Smooth muscle cell (in vitro differentiated cells): ENCODE results near the gene MTURN. TPM values are rescaled to one million over a fixed set of nuclear protein-coding genes. Genes with fewer than 3 reads are reported as not detected.

ENCODE experiments used
- DNase-seq: peaks from one replicate; lab custom pipeline; 2025; ENCODE audit not compliant: unreplicated experiment; lab: John Stamatoyannopoulos, UW
- H2AFZ ChIP-seq: fragments of 200-600 bp; sonication (generic); 2 replicates; pipeline ENCODE4 v1.6.0; 2016; ENCODE audit warnings: antibody characterized with exemption, low read depth, mild to moderate bottlenecking
- H3F3A ChIP-seq: fragments of 200-600 bp; sonication (generic); 2 replicates; pipeline ENCODE4 v1.6.0; 2017; ENCODE audit warnings: antibody characterized with exemption, low read depth
- H3K27ac ChIP-seq: fragments of 200-600 bp; sonication (generic); 2 replicates; pipeline ENCODE4 v1.5.1; 2016; ENCODE audit warnings: low read depth, mild to moderate bottlenecking
- H3K27me3 ChIP-seq: fragments of 200-600 bp; sonication (generic); 2 replicates; pipeline ENCODE4 v1.6.1; 2016; ENCODE audit warnings: low read depth, mild to moderate bottlenecking
- H3K36me3 ChIP-seq: fragments of 200-600 bp; sonication (generic); 2 replicates; pipeline ENCODE4 v1.5.1; 2016; ENCODE audit warnings: low read depth
- H3K4me1 ChIP-seq: fragments of 200-600 bp; sonication (generic); 2 replicates; pipeline ENCODE4 v1.5.1; 2016; ENCODE audit warnings: low read depth
- H3K4me2 ChIP-seq: fragments of 200-600 bp; sonication (generic); 2 replicates; pipeline ENCODE4 v1.6.0; 2016; ENCODE audit warnings: mild to moderate bottlenecking
- H3K4me3 ChIP-seq: fragments of 200-600 bp; sonication (generic); 2 replicates; pipeline ENCODE4 v1.5.1; 2016; ENCODE audit warnings: mild to moderate bottlenecking
- H3K79me2 ChIP-seq: fragments of 200-600 bp; sonication (generic); 2 replicates; pipeline ENCODE4 v1.6.0; 2016; ENCODE audit warnings: low read depth, mild to moderate bottlenecking
- H3K9ac ChIP-seq: fragments of 200-600 bp; sonication (generic); 2 replicates; pipeline ENCODE4 v1.6.0; 2016; ENCODE audit warnings: low read depth
- H3K9me3 ChIP-seq: fragments of 200-600 bp; sonication (generic); replicated peaks from 2 replicates; pipeline ENCODE4 v1.5.1; 2016; ENCODE audit warnings: low read depth
- H4K20me1 ChIP-seq: fragments of 200-600 bp; sonication (generic); 2 replicates; pipeline ENCODE4 v1.6.0; 2016; ENCODE audit warnings: low read depth
- WGBS: methylation state at CpG from one replicate; pipeline ENCODE4 v1.1.7; 2016; ENCODE audit warnings: low lambda C conversion rate; 5-methylcytosine and 5-hydroxymethylcytosine counted together
- polyA plus RNA-seq: library from polyadenylated mRNA; unstranded; fragments of >200 nt; fragmentation: Nextera tagmentation; extraction: Ambion mirVana; gene quantifications from 2 replicates; pipeline ENCODE4 v1.2.1, GENCODE V29; 2016
- total RNA-seq: library from RNA; depleted of rRNA; stranded (reverse); fragments of >200 nt; gene quantifications from 2 replicates; pipeline ENCODE4 v1.2.3, GENCODE V29; 2014
- TF ChIP-seq, protein P1 (sequence below): fragments of 200-600 bp; sonication (generic); IDR thresholded peaks from 2 replicates; pipeline ENCODE4 v1.5.1; 2017; ENCODE audit warnings: borderline replicate concordance, mild to moderate bottlenecking, antibody characterized with exemption; ENCODE audit not compliant: insufficient read depth, poor library complexity, severe bottlenecking

MTURN gene
- total and polyA plus RNA-seq, 2 experiments from 2014 or later, result 3.1 to 3.9 TPM

DNA sequence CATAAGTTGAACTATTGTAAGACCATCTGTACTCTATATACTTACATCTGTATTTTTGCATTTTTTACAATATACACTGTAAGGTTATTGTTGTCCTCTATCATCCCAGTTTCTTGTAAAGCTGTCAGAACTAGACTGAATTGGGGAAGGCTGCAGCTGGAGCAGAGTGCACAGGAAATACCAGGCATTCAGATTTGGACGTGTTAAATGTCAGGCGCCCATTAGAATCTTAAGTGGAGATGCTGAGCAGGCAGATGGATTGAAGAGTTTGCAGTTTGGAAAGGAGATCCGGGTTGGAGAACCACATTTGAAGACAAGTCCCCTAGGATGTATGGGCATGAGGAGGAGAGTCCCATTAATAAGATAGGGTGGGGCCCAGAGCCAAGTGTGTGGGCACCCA is 40.4 kb downstream of the MTURN start:
- TF ChIP-seq, protein P1, sequence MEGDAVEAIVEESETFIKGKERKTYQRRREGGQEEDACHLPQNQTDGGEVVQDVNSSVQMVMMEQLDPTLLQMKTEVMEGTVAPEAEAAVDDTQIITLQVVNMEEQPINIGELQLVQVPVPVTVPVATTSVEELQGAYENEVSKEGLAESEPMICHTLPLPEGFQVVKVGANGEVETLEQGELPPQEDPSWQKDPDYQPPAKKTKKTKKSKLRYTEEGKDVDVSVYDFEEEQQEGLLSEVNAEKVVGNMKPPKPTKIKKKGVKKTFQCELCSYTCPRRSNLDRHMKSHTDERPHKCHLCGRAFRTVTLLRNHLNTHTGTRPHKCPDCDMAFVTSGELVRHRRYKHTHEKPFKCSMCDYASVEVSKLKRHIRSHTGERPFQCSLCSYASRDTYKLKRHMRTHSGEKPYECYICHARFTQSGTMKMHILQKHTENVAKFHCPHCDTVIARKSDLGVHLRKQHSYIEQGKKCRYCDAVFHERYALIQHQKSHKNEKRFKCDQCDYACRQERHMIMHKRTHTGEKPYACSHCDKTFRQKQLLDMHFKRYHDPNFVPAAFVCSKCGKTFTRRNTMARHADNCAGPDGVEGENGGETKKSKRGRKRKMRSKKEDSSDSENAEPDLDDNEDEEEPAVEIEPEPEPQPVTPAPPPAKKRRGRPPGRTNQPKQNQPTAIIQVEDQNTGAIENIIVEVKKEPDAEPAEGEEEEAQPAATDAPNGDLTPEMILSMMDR, result no peak
- Histone ChIP-seq H3K4me1 (no peaks in the 10 kb centered on the region), H3K36me3 (no peaks in the 10 kb centered on the region), H4K20me1 (no peaks in the 10 kb centered on the region), H3K9me3 (no peaks in the 10 kb centered on the region), H3K27ac (no peak overlapping the region), H3K79me2 (no peaks in the 10 kb centered on the region), H3K4me2 (no peak overlapping the region), H2AFZ (no peak overlapping the region), H3K27me3 (no peaks in the 10 kb centered on the region), H3K9ac (no peak overlapping the region), H3K4me3 (no peak overlapping the region), H3F3A (peaks cover 5% of the 10 kb centered on the region)
- DNase-seq, result no peak
- 14% methylated on average over 3 of the region's 3 CpGs for WGBS

DNA sequence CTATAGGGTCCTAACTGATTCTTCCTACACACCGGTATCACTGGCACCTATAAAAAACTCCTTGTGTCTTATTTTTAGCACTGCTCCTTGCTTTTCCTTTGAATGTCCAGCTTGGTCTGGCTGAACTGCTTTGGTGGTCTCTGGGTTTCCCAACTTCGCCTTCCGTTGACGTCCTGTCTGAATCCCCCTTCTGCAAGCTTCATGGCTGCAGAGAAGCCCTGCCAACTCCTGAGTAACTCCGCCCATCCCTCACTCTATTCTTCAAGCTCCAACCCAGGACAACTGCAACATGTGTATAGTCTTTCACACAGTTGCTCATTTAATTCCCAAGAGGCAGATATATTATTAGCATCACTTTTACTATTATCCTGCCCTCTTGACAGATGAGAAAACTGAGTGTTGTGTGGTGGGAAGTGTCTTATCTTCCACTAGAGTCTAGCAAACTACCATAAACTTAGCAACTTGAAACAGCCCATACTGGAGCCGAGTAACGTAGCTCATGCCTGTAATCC is 40.9 kb downstream of the MTURN start:
- no peaks in the 10 kb centered on the region for H3K36me3 ChIP-seq
- H3F3A ChIP-seq, result peaks cover 5% of the 10 kb centered on the region
- DNase-seq, result no peak
- H3K4me2 ChIP-seq, result no peak overlapping the region
- no peaks in the 10 kb centered on the region for H3K79me2 ChIP-seq
- H2AFZ ChIP-seq, result no peak overlapping the region
- no peak overlapping the region for H3K9ac ChIP-seq
- no peaks in the 10 kb centered on the region for H3K9me3 ChIP-seq
- WGBS, result 63% methylated on average over 7 of the region's 7 CpGs
- no peaks in the 10 kb centered on the region for H3K4me1 ChIP-seq
- H3K27me3 ChIP-seq, result no peaks in the 10 kb centered on the region
- no peak overlapping the region for H3K27ac ChIP-seq
- no peaks in the 10 kb centered on the region for H4K20me1 ChIP-seq
- TF ChIP-seq, protein P1, result no peak
- H3K4me3 ChIP-seq, result no peak overlapping the region

DNA sequence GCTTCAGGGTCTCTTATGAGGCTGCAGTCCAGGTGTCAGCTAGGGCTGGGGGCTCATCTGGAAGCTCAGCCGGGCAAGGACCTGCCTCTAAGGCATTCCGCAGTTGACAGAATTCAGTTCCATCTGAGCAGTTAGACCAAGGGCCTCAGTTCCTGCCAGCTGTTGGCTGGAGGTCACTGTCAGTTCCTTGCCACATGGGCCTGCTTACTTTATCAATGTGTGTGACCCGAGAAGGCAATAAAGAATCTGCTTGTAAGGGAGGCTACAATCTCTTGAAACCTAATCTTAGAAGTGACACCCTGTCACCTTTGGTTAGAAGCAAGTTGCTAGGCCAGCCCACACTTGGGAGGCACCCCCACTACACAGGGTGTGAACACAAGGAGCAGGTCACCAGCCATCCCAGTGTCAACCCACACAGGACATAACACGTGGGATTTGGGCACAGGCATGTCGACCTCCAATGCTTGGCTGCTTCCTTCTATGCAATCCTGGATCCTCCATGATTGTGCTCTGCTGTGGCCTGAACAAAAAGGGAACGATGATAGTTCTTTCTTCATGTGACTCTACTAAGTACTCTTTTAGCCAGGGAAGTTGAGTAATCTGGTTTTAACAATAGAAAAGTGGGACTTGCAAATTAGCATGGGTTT is 41.8 kb downstream of the MTURN start:
- WGBS, result 77% methylated on average over 6 of the region's 6 CpGs
- no peaks in the 10 kb centered on the region for H4K20me1 ChIP-seq

More for the DNA sequence above, 41.8 kb downstream of the MTURN start:
- Histone ChIP-seq H3K4me3 (no peak overlapping the region), H3K9me3 (no peaks in the 10 kb centered on the region), H3K79me2 (no peaks in the 10 kb centered on the region), H3K4me2 (no peak overlapping the region), H3K27ac (no peak overlapping the region), H3K36me3 (no peaks in the 10 kb centered on the region), H2AFZ (no peak overlapping the region), H3K27me3 (no peaks in the 10 kb centered on the region), H3K4me1 (no peaks in the 10 kb centered on the region), H3K9ac (no peak overlapping the region), H3F3A (peaks cover 5% of the 10 kb centered on the region)
- TF ChIP-seq, protein P1, result no peak
- DNase-seq, result no peak
